H1 (cell line): Measurements from ENCODE around the gene ADRA2A. TPM values are rescaled to one million over a fixed set of nuclear protein-coding genes. Genes with fewer than 3 reads are reported as not detected.

Source experiments
- ATF3 ChIP-seq: IDR thresholded peaks from 2 replicates; pipeline ENCODE4 v1.6.1; 2011; ENCODE audit warnings: low read depth, mild to moderate bottlenecking, low read length; ENCODE audit not compliant: insufficient read depth
- BCL11A ChIP-seq, 2 experiments: IDR thresholded peaks; one replicate each; pipeline ENCODE4 v1.6.1; 2011; ENCODE audit warnings: low read depth in 2 of 2, low read length in 2 of 2, mild to moderate bottlenecking in 2 of 2
- CTCF ChIP-seq, 3 experiments: IDR thresholded peaks; 1 replicate in 2 of 3; 2 replicates in 1 of 3; pipeline versions ENCODE4 v1.5.1 to v1.6.1; 2011; ENCODE audit warnings: low read length in 3 of 3, mild to moderate bottlenecking in 3 of 3, inconsistent platforms in 2 of 3, low read depth in 1 of 3, moderate library complexity in 1 of 3; ENCODE audit not compliant: insufficient read depth in 1 of 3; ENCODE audit errors: control extremely low read depth in 1 of 3
- GTF2F1 ChIP-seq: IDR thresholded peaks from 2 replicates; pipeline ENCODE4 v1.6.1; 2012; ENCODE audit warnings: low read depth, low read length, improper control_type of control experiment, borderline replicate concordance
- KDM4A ChIP-seq: IDR thresholded peaks from one replicate; pipeline ENCODE4 v1.7.1; 2012; ENCODE audit warnings: low read depth, mild to moderate bottlenecking, moderate library complexity, low read length, inconsistent platforms; ENCODE audit not compliant: severe bottlenecking
- MAFK ChIP-seq: IDR thresholded peaks from 2 replicates; pipeline ENCODE4 v1.6.1; 2012; ENCODE audit warnings: low read depth, mild to moderate bottlenecking, improper control_type of control experiment, low read length
- NANOG ChIP-seq: IDR thresholded peaks from 2 replicates; pipeline ENCODE4 v1.6.1; 2011; ENCODE audit warnings: low read length, low read depth, mild to moderate bottlenecking, inconsistent platforms; ENCODE audit not compliant: insufficient read depth, poor library complexity, severe bottlenecking
- RFX5 ChIP-seq: IDR thresholded peaks from 2 replicates; pipeline ENCODE4 v1.6.1; 2011; ENCODE audit warnings: low read depth, low read length, improper control_type of control experiment, borderline replicate concordance
- SIX5 ChIP-seq: IDR thresholded peaks from 2 replicates; pipeline ENCODE4 v1.6.1; 2011; ENCODE audit warnings: mild to moderate bottlenecking, low read depth, low read length
- TAF1 ChIP-seq: IDR thresholded peaks from 2 replicates; pipeline ENCODE4 v1.6.1; 2011; ENCODE audit warnings: mild to moderate bottlenecking, low read depth, low read length
- polyA plus RNA-seq, 7 experiments: library from polyadenylated mRNA; depleted of rRNA in 3 of 7; stranded (reverse) in 5 of 7; unstranded in 2 of 7; fragments of >200 nt in 5 of 7; fragments of 200-250 nt in 2 of 7; gene quantifications; 1 replicate in 5 of 7; 2 replicates in 1 of 7; 4 replicates in 1 of 7; pipeline versions ENCODE4 v1.2.1 to v1.2.3, GENCODE V29; 2011 to 2013; ENCODE audit warnings: missing spikeins in 2 of 7, mixed read lengths in 2 of 7
- total RNA-seq: library from RNA; stranded (reverse); fragmentation: NEBNext Ultra II Directional; extraction: Animal tissue kit (Norgen Biotek cat#: 25700); gene quantifications from 2 replicates; pipeline ENCODE4 v1.2.1, GENCODE V29; 2021

ADRA2A gene
- total and polyA plus RNA-seq, 2 of the 8 experiments (the other 6 are each of a cell fraction or from before 2014, with no cell fraction given): 5.9 to 6.2 TPM

- TF ChIP-seq CTCF (IDR thresholded peaks at IDR 0.05; ENCODE audit: control extremely low read depth in 1 of 3, insufficient read depth in 1 of 3, low read depth in 1 of 3, low read length in 3 of 3) (no peak), KDM4A (peak; percentile 40), RFX5 (no peak), MAFK (no peak), SIX5 (no peak), ATF3 (no peak), GTF2F1 (no peak), BCL11A (IDR thresholded peaks at IDR 0.05; ENCODE audit: low read depth in 2 of 2, low read length in 2 of 2) (no peak), NANOG (no peak), TAF1 (peak; percentile 72)
These were observed at the start of gene ADRA2A (continued) for GRCh38 chr10:111076682-111077478.
